PFSK-1 (cell line): ENCODE measurements around the gene PSMC5.

ENCODE experiments used
- POLR2AphosphoS5 ChIP-seq: IDR thresholded peaks from 2 replicates; pipeline ENCODE4 v1.6.1; 2012; ENCODE audit warnings: low read depth, mild to moderate bottlenecking, control low read depth, low read length, moderate library complexity
- SIN3A ChIP-seq: IDR thresholded peaks from 2 replicates; pipeline ENCODE4 v1.6.1; 2012; ENCODE audit warnings: mild to moderate bottlenecking, low read length, moderate library complexity, borderline replicate concordance; ENCODE audit not compliant: insufficient read depth
- TAF1 ChIP-seq: IDR thresholded peaks from 2 replicates; pipeline ENCODE4 v1.6.1; 2012; ENCODE audit warnings: low read length, control low read depth, borderline replicate concordance; ENCODE audit not compliant: insufficient read depth
- TF ChIP-seq, protein P1 (sequence below), 2 experiments: IDR thresholded peaks; 2 replicates each; pipeline versions ENCODE4 v1.6.1 to v1.8.0; 2011 to 2012; ENCODE audit warnings: low read depth in 2 of 2, low read length in 2 of 2, control low read depth in 1 of 2, inconsistent platforms in 1 of 2, mild to moderate bottlenecking in 1 of 2, moderate library complexity in 1 of 2; ENCODE audit not compliant: insufficient read depth in 1 of 2

DNA sequence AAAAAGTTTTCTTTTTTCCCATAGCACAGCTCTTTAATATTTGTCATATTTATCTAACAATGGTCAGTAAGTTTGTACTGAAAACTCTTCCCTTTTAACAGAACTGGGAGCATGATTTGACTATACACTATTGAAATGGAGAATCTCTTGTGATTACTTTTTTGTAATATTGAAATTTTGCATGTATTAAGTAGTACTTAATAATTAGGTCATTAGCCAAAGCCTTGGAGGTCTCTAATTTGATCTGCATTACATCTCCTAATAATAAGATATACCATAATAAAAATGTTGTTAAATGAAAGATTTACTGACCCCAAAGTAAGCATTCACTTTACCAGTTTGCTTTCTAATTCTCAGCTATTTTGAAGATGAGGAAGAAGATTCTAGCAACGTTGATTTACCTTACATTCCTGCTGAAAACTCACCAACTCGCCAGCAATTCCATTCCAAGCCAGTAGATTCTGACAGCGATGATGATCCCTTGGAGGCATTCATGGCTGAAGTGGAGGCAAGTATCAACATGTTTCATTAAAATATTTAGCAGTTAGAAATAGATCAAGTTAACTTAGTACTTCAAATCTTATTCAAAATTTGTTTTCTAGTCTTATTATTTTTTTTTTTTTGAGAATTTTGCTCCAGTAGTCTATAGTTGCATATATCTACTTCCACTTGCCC, 35.0 kb upstream of the PSMC5 start:
- TF ChIP-seq SIN3A (no peak), POLR2AphosphoS5 (no peak), TAF1 (no peak)
- TF ChIP-seq, protein P1, sequence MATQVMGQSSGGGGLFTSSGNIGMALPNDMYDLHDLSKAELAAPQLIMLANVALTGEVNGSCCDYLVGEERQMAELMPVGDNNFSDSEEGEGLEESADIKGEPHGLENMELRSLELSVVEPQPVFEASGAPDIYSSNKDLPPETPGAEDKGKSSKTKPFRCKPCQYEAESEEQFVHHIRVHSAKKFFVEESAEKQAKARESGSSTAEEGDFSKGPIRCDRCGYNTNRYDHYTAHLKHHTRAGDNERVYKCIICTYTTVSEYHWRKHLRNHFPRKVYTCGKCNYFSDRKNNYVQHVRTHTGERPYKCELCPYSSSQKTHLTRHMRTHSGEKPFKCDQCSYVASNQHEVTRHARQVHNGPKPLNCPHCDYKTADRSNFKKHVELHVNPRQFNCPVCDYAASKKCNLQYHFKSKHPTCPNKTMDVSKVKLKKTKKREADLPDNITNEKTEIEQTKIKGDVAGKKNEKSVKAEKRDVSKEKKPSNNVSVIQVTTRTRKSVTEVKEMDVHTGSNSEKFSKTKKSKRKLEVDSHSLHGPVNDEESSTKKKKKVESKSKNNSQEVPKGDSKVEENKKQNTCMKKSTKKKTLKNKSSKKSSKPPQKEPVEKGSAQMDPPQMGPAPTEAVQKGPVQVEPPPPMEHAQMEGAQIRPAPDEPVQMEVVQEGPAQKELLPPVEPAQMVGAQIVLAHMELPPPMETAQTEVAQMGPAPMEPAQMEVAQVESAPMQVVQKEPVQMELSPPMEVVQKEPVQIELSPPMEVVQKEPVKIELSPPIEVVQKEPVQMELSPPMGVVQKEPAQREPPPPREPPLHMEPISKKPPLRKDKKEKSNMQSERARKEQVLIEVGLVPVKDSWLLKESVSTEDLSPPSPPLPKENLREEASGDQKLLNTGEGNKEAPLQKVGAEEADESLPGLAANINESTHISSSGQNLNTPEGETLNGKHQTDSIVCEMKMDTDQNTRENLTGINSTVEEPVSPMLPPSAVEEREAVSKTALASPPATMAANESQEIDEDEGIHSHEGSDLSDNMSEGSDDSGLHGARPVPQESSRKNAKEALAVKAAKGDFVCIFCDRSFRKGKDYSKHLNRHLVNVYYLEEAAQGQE (IDR thresholded peaks at IDR 0.05; ENCODE audit: insufficient read depth in 1 of 2, low read depth in 2 of 2, low read length in 2 of 2), result no peak
